ENCODE results near the gene KIAA0753. TPM values are rescaled to one million over a fixed set of nuclear protein-coding genes. Genes with fewer than 3 reads are reported as not detected.

KIAA0753 gene
- total RNA-seq, 1 experiment from 2014 or later = 14.7 TPM

DNA sequence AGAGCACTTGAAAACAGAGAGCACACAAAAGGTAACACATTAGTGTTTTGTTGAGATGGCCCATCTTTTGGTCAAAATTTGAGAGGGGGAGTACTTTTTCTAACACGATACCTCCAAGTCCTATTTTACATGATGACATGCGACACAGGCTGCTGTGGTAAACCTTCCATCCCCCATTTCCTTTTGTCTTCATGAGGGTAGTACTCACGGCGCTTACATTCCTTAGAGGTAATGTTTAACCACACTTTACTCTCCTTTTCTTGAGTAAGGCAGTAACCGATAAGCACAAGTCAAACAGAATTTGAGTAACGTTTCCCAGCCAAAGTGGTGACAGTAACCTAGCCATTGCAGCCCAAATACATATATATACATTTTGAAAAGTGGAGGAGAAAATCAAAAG lies 48.3 kb downstream of the KIAA0753 start:
- Histone ChIP-seq H3K4me3 (no peak overlapping the region), H3K4me1 (replicated peaks) (peaks cover 20% of the 10 kb centered on the region), H3K27ac (peak overlapping the region; percentile 74), H3K36me3 (peaks cover 62% of the 10 kb centered on the region), H3K9me3 (replicated peaks) (no peaks in the 10 kb centered on the region), H3K27me3 (replicated peaks) (no peaks in the 10 kb centered on the region)
- no peak for DNase-seq (ENCODE audit: low read depth in 1 of 2, low spot score in 2 of 2)

DNA sequence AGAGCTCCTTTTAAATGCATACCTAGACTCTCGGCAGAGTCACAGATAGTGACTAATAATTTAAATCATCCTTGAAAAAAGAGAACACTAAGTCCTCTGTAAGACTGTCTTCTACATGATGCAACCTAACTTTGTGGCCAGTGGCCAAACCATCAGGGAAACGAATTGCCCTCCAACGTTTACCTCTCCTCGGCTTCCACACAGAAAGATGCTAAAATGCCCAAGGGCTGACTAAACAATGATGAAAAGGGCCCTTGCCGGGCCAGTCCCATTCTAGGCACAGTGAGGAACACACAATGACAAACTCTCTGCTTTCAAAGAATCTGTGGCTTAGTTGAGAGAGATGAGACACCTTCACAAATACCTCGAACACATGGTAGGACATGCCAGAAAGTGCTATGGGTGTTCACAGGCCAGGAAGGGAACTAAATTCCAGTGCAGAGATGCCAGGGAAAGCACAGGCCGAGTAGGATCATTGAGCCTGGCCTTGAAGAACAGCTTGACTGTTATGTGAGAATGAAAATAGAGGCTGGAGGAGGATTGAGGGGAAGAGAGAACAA lies 48.8 kb downstream of the KIAA0753 start:
- no peaks in the 10 kb centered on the region for H3K9me3 ChIP-seq (replicated peaks)
- H3K27me3 ChIP-seq (replicated peaks) = no peaks in the 10 kb centered on the region
- H3K4me1 ChIP-seq (replicated peaks) = peaks cover 20% of the 10 kb centered on the region
- H3K36me3 ChIP-seq = peaks cover 60% of the 10 kb centered on the region
- no peak overlapping the region for H3K4me3 ChIP-seq
- peak overlapping the region; percentile 74 for H3K27ac ChIP-seq
- DNase-seq (ENCODE audit: low read depth in 1 of 2, low spot score in 2 of 2) = peak; percentile 65 to 71

DNA sequence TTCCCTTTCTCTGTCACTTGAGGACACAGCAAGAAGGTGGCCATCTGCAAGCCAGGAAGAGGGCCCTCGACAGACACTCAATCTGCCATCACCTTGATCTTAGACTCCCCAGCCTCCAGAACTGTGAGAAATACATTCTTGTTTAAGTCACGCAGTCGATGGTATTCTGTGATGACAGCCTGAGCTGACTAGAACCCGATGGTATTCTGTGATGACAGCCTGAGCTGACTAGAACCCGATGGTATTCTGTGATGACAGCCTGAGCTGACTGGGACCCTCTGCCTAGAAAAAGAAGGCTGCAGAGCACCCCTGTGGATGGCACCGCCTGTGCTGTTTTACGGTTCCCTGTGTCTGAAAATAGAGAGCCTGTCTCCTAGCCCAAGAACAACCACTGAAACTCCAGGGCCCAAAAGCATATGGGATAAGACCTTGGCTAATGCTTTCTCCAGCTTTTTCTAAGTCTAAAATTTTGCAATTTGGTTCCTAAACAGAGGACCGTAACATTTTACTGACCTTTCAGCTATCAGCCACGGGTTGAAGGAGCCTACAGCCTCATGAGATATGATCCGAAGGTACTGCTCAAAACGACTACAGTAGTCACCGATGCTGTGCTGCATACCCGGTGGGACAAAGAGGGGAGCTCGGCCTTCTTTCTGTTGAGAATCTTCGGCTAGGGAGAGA lies 51.1 kb downstream of the KIAA0753 start:
- peaks cover 57% of the 10 kb centered on the region for H3K36me3 ChIP-seq
- DNase-seq (ENCODE audit: low read depth in 1 of 2, low spot score in 2 of 2) = no peak
- no peak overlapping the region for H3K27ac ChIP-seq

DNA sequence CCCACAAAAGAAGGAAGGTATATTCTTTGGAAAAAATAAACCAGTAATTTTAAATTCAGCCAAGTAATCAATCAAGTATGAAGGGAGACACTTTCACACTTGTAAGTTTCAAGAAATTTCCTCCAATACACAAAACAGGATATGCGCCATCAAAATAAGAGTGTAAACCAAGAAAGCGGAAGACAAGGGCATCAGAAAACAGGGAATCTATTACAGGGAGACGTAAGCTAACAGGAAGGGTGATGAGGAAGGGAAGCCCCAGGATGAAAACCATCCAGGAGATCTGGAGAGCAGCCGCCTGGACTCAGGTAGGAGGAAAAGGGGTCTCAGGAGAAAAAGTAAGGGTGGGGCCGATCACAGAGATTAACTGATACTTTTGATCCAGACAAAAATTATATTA lies 52.3 kb downstream of the KIAA0753 start:
- H3K27me3 ChIP-seq (replicated peaks) = no peaks in the 10 kb centered on the region
- H3K27ac ChIP-seq = no peak overlapping the region
- peaks cover 55% of the 10 kb centered on the region for H3K36me3 ChIP-seq
- no peak for DNase-seq (ENCODE audit: low read depth in 1 of 2, low spot score in 2 of 2)
- H3K4me3 ChIP-seq = no peak overlapping the region
- H3K9me3 ChIP-seq (replicated peaks) = no peaks in the 10 kb centered on the region
- H3K4me1 ChIP-seq (replicated peaks) = peaks cover 20% of the 10 kb centered on the region

More for the DNA sequence above, 51.1 kb downstream of the KIAA0753 start:
- H3K9me3 ChIP-seq (replicated peaks) = no peaks in the 10 kb centered on the region
- peaks cover 20% of the 10 kb centered on the region for H3K4me1 ChIP-seq (replicated peaks)
- no peaks in the 10 kb centered on the region for H3K27me3 ChIP-seq (replicated peaks)
- H3K4me3 ChIP-seq = no peak overlapping the region

DNA sequence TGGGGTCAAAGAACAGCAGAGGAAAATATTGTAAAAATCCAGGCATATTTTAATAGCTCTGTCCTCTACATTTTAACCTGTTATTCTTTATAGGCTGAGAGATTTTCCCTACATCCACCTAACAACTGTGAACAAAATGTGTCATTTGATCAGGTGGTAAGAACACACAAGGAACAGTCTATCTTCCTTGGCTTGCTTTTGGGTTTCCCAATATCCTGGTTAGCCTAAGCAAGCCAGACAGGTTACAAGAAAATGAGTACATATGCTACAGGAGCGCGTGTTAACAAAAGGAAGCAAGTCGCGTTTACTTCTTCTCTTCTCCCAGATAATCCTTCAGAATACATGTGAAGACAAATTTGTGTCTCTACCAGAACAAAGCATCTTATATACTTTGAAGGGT lies 53.2 kb downstream of the KIAA0753 start:
- no peak for DNase-seq (ENCODE audit: low read depth in 1 of 2, low spot score in 2 of 2)
- no peak overlapping the region for H3K4me3 ChIP-seq
- H3K27ac ChIP-seq = no peak overlapping the region
- no peaks in the 10 kb centered on the region for H3K9me3 ChIP-seq (replicated peaks)
- H3K4me1 ChIP-seq (replicated peaks) = peaks cover 14% of the 10 kb centered on the region
- peaks cover 61% of the 10 kb centered on the region for H3K36me3 ChIP-seq
- no peaks in the 10 kb centered on the region for H3K27me3 ChIP-seq (replicated peaks)

DNA sequence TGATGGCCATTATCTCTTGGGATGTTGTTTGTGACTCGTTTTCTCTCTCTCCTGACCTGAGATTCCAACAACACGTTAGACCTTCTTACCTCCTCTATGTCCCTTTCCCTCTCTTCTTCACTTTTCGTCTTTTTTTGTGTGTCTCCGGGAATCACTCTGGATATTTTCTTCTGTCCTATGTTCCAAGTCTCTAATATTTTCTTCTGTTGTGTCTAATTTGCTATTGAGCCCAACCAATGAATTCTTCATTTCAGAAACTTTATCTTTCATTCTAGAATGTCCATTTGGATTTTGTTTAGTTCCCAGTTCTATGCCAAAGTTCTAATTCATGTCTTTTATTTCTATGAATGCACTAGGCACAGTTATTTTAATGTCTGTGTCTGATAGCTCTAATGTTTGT lies 57.1 kb downstream of the KIAA0753 start:
- Histone ChIP-seq H3K4me1 (replicated peaks) (no peaks in the 10 kb centered on the region; the same call in 1 of the 2 replicates), H3K36me3 (peaks cover 51% of the 10 kb centered on the region), H3K27me3 (replicated peaks) (no peaks in the 10 kb centered on the region), H3K27ac (no peak overlapping the region), H3K4me3 (no peak overlapping the region), H3K9me3 (replicated peaks) (no peaks in the 10 kb centered on the region)
- no peak for DNase-seq (ENCODE audit: low read depth in 1 of 2, low spot score in 2 of 2)

DNA sequence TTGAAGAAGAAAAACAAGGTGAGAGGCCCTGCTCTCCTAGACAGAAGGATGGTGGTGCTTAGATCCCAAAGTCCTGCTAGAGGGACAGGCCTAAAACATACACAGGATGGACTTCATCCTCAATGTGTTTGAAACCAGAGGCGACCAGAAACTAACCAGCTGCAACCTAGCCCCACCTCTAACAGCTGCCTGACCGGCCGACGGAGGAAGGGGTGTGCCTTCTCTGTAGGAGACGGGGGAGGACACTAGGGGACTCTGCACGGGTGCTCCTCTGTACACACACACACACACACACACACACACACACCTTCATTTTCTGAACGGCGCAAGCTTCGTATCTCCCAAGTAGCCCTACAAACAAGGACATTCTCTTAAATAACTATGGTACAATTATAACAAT lies 59.9 kb downstream of the KIAA0753 start:
- no peak overlapping the region for H3K27ac ChIP-seq
- H3K9me3 ChIP-seq (replicated peaks) = no peaks in the 10 kb centered on the region
- H3K4me3 ChIP-seq = no peak overlapping the region
- H3K36me3 ChIP-seq = peaks cover 41% of the 10 kb centered on the region
- DNase-seq (ENCODE audit: low read depth in 1 of 2, low spot score in 2 of 2) = no peak
- H3K27me3 ChIP-seq (replicated peaks) = no peaks in the 10 kb centered on the region
- peaks cover 15% of the 10 kb centered on the region for H3K4me1 ChIP-seq (replicated peaks)

DNA sequence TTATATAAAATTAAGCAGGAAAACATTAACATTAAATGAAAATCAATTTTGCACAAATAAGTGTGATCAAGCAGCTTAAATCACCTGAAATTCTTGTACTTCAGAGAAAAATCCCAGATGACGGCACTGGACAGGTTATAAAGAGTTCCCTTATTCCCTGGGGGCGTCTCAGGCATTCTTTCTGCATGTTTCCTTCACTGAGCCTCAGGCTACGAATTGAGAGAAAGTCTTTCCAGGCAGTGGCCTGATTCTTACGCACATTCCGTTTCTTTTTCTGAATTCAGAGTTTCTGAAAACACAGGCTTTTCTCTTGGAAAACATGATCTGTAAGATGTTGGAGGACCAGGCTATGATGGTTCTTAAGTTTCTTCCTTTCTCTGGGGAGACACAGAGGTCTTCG lies 62.0 kb downstream of the KIAA0753 start:
- DNase-seq (ENCODE audit: low read depth in 1 of 2, low spot score in 2 of 2) = no peak
- Histone ChIP-seq H3K9me3 (replicated peaks) (no peaks in the 10 kb centered on the region), H3K4me1 (replicated peaks) (peaks cover 37% of the 10 kb centered on the region), H3K27ac (no peak overlapping the region), H3K36me3 (peaks cover 34% of the 10 kb centered on the region), H3K4me3 (no peak overlapping the region), H3K27me3 (replicated peaks) (no peaks in the 10 kb centered on the region)

DNA sequence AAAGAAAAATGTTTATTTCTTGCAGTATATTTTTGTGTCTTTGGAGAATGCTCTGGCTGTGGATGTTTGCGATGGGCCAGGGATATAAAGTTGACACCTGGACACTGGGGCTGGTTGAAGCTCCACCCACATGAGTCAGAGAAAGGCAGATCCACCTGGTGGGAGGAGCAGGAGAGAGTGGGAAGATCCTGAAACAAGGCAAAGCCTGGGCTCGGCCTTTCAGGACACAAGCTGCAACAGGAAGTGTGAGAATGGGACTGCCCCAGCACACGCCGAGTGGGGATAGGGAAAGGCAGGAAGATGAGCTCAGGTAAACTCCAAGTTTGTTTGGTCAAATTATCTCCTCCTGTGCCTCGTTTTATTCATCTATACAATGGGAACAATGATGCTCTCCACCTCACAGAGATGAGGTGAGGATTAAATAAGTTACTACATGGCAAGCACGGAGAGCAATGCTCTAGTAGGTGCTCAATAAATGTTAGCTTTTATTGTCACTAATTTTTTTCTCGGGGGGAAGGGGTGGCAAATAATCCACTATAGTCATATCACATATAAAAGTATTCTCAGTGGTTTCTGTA lies 62.7 kb downstream of the KIAA0753 start:
- Histone ChIP-seq H3K27me3 (replicated peaks) (no peaks in the 10 kb centered on the region), H3K36me3 (peaks cover 28% of the 10 kb centered on the region), H3K27ac (no peak overlapping the region), H3K4me1 (replicated peaks) (peaks cover 39% of the 10 kb centered on the region), H3K4me3 (no peak overlapping the region), H3K9me3 (replicated peaks) (no peaks in the 10 kb centered on the region)
- DNase-seq (ENCODE audit: low read depth in 1 of 2, low spot score in 2 of 2) = no peak

DNA sequence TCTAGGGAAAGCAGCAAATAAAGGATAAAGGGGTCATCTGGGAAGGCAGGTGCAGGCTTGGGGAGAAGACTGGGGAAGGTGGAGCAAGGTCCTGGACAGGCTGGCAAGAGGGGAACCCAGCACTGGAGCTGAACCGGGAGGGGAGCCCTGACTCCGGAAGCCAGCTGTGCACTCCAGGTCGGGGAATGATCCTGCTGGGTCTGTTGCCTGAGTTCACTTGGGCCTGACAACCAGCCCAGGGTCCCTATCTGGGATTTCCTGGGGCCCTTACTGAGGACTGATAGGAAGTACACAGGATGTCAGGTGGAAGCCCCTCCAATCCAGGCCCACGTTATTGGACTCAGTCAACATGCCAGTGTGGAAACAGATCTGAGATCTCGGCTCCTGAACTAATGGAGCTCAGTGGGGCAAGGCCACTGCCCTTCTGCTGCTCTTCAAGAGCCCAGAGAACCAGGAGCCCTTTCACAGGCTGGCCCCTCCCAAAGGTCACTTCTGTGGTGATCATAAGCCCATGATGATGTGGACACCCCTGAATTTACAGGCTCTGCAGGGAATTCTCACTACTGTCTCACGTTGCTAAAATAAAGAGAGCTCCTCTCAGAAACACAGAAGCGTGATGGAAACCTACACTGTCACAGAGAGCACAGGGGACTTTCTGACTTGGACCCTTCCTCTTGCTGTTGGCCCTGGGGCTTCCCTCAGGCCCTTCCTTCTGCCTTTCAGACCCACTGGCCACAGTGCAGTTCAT lies 64.3 kb downstream of the KIAA0753 start:
- Histone ChIP-seq H3K36me3 (peaks cover 18% of the 10 kb centered on the region), H3K9me3 (replicated peaks) (no peaks in the 10 kb centered on the region), H3K4me3 (no peak overlapping the region), H3K27ac (peak overlapping the region; percentile 78), H3K27me3 (replicated peaks) (no peaks in the 10 kb centered on the region), H3K4me1 (replicated peaks) (peaks cover 39% of the 10 kb centered on the region)
- DNase-seq (ENCODE audit: low read depth in 1 of 2, low spot score in 2 of 2) = no peak

DNA sequence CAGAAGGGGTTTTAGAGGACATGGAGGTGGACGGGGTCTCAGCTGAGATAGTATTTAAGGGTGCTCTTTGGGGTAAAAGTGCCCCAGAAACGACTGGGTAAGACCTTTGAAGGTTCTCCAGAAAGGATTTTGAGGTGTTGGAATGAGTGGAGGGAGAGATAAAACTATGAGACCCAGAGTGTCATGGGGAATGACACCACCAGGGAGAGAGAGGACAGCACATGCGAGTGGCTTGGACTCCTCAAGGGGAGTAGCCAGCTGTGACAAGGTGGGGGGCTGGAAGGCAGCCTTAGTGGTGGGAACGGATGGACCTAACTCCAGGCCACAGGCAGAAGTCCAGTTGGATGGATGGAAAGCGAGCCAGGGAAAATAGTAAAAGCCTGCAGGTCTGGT lies 64.9 kb downstream of the KIAA0753 start:
- no peak overlapping the region for H3K4me3 ChIP-seq

DNA sequence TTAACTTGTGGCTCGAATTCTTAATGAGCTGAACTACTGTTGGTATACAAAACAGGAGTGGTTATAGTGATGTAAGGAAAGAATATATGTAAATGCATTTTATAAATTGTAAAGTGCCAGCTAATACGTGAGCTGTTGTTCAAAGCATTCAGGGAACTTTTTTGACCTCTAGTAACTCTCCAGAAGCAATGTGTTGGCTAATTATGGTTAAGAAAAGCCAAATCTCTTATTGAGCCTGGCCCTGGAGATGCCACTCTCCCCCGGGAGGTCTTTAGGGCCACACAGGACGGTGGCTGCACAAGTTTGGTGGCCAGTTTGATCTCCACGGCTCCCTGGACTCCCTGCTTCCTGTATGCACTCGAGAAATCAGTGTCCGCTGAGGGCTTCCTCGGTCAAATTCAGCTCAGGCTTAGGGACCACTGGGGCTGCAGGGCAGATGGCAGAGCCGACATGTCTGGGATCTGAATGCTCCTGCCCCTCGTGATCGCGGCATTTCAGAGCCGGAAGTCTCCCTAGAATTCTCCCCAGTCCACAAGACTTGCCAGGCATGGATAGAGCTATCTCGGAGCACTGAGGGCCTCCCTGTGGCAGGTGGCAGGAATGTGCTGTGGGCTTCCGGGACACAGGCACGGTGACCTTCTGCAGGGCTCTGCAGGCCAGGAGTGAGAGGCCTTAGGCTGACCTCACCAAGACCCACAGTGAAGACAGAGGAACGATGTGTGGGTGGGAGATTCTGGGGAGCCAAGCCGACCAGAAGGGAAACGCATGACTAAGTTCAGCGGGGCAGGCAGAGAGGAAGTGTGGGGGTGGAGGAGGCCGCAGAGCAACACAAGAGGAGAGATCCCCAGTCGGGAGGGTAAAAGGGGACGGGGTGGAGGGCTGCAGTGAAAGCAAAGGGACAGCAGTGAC lies 65.6 kb downstream of the KIAA0753 start:
- DNase-seq (ENCODE audit: low read depth in 1 of 2, low spot score in 2 of 2) = peak; percentile 88 to 89
- Histone ChIP-seq H3K4me1 (replicated peaks) (peaks cover 39% of the 10 kb centered on the region), H3K36me3 (peaks cover 18% of the 10 kb centered on the region), H3K27ac (peak overlapping the region; percentile 78), H3K4me3 (no peak overlapping the region), H3K9me3 (replicated peaks) (no peaks in the 10 kb centered on the region), H3K27me3 (replicated peaks) (no peaks in the 10 kb centered on the region)

More for the DNA sequence above, 64.9 kb downstream of the KIAA0753 start:
- no peaks in the 10 kb centered on the region for H3K9me3 ChIP-seq (replicated peaks)
- H3K36me3 ChIP-seq = peaks cover 18% of the 10 kb centered on the region
- no peak for DNase-seq (ENCODE audit: low read depth in 1 of 2, low spot score in 2 of 2)
- no peaks in the 10 kb centered on the region for H3K27me3 ChIP-seq (replicated peaks)
- H3K27ac ChIP-seq = peak overlapping the region; percentile 78
- H3K4me1 ChIP-seq (replicated peaks) = peaks cover 39% of the 10 kb centered on the region

DNA sequence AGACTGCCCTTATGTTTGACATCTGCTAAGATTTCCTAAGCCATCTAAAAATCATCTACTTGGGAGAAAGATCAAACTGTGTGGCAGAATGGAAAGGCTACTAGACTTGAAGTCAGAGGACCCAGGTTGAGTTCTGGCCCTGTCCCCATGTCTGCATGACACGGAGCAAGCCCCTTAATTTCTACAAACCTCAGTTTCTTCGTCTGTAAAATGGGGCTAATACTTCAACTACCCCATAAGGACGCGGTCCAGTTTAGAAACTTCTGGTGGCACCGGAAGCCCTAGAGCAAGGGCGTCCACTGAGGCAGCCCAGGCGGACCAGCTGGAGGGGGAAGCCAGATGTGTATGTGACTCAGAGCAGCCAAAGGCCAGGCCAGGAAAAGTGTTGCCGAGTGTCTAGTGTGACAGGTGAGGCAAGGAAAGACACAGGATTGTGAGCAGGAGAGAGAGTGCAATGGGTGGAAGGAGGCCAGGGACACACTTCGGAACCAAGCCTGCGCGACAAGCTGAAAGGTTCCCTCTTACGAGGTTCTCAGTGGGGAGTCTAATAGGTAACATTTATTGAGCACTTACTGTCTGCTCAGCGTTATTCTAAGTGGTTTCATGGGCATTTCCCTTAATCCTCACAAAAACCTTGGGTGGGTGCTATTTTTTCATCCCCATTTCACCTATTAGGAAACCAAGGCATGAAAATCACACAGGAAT lies 66.4 kb downstream of the KIAA0753 start:
- no peaks in the 10 kb centered on the region for H3K27me3 ChIP-seq (replicated peaks)
- no peak overlapping the region for H3K4me3 ChIP-seq
- peaks cover 39% of the 10 kb centered on the region for H3K4me1 ChIP-seq (replicated peaks)
- H3K27ac ChIP-seq = peak overlapping the region; percentile 78
- DNase-seq (ENCODE audit: low read depth in 1 of 2, low spot score in 2 of 2) = peak in 1 of 2 experiments; percentile 39
- peaks cover 18% of the 10 kb centered on the region for H3K36me3 ChIP-seq
- H3K9me3 ChIP-seq (replicated peaks) = no peaks in the 10 kb centered on the region

All from SJSA1 (cell line).